Brain pericyte (primary cell): ENCODE results near the gene RBKS.
"Not testable (repeated sequence)": the region's sequence is repeated elsewhere in the genome, so short reads cannot be mapped to it uniquely, and the experiment has no call there.

Source experiments
- DNase-seq: peaks from one replicate; pipeline ENCODE4 v3.0.0-alpha.2; 2012; ENCODE audit warnings: low read depth, low spot score

RBKS gene

DNA sequence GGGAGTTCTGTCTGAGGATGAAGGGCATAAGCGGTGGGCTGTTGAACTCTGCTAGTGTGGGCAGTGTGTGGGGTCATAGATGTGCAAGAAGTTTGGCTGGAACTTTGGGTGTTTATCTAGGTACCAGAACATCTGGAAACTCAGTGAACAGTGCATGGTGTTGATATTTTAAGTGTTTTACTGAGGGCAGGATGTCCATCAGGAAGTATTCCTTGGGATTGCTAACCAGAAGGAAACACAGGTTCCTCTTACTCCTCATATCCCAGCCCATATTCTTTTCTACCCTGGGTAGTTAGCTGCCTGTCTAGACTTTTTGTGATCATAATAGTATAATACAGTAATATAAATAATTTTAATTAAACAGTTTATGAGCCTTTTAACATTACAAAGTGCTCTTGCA lies 15.9 kb upstream of the RBKS start:
- no peak for DNase-seq

DNA sequence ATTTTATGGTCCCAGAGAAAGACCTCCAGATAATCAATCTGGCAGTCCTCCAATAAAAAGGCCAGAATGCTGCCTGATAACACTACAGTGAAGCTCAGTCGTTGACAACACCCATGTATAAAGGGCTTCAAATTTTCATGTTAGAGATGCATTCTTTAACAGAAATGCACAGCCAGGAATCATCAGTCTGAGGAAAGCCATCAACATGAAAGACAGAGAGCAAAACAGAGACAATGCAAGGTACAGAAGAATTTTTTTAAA lies 14.1 kb upstream of the RBKS start:
- no peak for DNase-seq

DNA sequence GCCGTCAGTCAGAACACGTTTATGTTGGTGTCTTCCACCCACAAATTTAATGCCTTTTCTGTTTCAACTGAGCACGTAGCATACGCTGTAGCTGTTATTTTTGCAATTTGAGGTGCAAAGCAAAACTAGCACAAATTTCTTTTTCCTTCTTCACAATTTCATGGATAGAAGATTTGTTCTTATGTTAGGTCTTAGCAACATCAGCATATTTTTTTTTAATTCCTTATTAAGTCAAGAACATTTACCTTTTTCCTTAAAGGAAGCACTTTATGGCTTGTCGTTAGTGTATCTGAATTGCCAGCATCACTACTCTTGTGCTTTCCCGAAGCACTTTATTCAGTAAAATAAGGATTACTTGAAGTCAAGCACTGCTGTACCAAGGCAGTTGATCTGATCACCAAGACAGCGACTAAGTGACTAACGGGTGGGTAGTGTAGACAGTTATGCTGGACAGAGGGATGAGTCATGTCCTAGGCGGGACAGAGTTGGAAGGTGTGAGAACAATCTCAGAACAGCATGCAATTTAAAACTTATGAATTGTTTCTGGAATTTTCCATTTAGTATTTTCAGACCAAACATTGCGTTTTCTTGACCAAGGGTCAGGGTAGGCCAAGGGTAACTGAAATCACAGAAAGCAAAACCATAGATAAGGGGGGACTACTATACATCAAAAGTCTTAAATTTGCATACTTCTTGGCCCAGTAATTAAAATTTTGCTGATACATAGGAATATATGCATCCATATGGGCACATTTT lies 13.6 kb upstream of the RBKS start:
- DNase-seq: no peak

DNA sequence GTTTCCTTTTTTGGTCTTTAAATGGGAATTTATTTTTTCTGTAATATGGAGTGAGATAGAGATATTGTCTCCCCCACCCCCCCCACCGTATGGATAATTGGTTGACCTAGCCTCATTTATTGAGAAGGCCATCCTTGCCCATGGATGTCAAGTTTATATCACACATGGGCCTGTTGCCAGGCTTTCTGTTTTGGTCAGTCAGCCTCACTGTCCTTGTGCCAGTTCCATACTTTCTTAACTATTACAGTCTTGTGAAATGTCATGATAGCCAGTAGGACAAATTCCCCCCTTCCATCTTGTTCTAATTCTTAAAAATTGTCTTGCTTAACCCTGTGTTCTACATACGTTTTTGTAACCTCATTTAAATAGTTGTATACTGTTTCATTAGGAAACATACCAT lies 12.8 kb upstream of the RBKS start:
- no peak for DNase-seq

DNA sequence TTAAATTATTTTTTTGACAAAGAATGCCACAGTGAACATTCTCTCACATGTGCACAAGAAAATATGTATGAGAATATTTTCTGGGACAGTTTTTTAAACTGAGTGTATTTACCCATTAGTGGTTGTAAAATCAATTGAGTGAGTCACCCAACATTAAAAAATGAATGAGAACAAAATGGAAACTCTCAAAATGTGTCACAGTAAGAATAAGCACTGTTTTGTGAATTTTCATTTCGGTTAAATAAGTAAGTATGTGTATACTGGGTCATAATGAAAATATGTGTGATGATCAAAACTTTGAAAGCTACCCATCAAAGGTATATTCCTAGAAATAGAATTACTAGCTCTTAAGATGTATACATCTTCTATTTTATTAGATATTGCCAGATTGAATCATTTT lies 11.9 kb upstream of the RBKS start:
- no peak for DNase-seq

DNA sequence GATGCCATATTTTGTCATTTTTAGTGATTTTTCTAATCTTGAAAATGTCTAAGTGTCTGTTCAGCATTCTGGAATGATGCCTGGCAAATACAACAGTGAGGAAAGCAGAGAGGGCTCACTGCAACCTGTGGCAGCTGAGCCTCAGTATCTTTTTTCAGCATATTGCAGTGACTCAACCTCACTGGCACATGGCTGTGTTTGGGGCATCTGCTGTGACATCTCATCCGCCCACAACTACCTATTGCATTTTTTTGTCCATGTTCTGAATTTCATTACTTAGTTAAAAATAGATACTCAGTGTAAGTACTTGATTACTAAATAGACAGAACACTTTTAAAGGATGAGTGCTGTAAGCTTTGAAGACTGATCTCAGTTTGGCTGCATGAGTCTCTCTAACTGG lies 11.0 kb upstream of the RBKS start:
- DNase-seq: no peak

DNA sequence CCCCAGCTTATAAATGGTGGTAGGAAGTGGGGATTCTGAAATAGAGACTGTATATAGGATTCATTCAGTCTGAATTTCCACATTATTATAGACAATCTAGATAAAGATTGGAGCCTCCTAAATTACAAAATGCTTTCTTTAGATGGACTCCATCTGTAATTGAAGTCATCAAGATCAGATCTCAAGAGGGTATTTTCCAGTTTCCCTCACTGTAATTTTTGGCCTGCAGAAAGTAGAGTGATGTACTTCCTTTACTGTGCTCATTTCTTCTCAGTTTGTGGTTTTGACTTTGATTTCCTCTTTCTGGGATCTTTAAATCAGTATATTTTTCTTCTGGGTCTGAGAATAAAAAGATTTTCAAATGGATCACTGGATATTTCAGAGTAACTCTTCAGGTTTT lies 7.5 kb upstream of the RBKS start:
- no peak for DNase-seq

DNA sequence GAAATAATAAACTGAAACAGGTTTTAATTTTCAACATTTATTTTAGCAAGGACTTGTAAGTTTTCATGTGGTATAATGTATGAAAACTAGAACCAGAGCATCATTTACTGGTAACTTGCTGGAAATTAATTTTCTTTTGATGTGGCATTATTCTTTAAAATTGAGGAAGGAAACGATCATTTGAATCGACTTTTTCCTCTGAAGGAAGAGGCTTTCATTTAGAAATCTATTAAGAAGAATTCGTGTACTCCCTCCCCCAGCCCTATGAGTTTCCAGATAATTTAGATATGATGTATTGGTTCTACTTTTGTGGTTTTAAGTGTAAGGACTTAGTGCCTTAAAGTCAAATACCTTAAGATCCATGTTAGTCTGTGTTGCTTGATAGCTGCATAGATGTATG lies 2.8 kb upstream of the RBKS start:
- no peak for DNase-seq

DNA sequence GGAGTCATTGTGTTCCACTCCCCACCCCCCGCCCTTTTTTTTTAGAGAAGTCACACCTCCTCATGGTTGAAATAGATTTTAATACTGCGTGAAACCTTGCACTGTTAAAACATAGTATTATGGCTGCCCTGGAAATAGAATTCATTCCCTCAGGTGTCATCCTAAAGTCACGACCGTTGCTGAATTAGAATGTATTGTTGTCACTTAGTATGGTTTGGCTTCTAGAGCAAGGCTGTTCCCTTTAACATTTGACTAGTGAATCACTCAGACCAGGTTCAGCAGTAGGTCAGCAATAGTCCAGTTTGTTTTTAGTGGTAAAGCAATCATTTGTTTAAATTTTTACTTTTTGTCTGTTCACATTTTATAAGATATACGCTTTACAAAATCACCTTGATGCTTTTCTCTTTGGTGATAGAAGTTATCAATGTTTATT lies 1.5 kb upstream of the RBKS start:
- DNase-seq: no peak

DNA sequence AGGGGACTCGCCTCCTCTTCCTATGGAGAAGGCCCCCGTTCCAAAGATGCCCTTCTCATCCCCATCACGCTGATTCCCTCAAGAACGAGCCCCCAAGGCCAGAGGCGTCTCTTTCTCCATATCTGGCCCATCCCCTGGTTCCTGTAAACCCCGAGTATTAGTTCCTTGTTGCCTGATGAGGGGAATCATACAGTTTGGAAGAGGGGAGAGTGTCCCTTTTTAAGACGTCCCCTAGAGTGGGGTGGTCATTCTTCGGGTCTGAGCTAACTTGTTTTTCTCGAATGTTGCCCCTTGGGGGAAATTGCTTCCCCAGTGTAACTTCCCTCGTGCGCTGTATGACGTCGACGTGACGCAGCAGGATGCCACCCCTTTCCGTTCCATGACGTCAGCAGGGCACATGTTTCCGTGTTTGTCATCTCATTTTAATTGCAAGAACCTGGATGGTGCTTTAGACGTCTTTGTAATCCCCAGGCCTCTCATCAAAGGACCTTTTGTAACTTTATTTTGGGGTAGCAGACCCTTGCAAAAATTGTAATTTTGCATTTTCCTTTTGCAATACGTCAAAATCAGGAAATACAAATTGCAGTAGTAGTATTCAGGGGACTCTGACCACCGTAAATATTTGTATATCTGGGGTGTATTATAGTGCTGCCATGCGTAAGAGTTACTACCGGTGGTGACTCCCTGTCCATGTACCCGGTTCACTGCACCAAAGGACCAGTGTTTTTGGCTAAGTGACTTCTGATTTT lies 911 bp upstream of the RBKS start:
- peak; percentile 64 for DNase-seq

DNA sequence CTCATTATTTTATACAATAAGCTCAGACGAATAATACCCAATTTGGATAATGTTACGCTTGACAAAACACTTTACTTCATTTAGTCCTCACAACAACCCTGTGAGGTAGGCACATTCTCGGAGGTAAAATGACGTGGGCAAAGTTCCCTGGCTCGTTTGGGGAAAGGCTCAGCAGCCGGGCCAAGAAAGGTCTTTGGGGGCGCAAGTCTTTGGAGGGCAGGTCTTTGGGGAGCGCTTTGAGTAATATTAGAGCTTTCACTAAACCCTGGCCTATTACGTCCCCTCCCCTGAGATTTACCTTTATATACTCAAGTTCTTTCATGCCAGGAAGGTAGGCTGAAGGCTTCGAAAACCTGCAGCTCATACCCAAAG lies 427 bp downstream of the RBKS start:
- DNase-seq: no peak

DNA sequence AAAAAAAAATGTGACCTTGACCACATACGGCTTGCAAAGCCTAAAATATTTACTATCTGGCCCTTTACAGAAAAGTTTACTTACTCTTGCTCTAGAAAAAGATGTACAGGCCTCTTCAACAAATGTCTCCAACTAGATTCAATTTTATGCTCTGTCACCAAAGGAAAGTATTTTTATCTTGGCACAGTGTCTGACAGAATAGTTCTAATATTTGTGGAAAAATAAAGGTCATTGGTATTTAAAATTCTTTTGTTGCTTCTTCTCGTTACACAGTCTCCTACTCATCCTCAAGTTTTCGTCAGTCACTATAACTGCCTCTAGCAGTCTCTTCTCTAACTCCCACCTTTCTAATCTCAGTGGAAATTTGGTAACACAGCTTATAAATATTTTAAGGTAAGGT lies 1.4 kb downstream of the RBKS start:
- no peak for DNase-seq

DNA sequence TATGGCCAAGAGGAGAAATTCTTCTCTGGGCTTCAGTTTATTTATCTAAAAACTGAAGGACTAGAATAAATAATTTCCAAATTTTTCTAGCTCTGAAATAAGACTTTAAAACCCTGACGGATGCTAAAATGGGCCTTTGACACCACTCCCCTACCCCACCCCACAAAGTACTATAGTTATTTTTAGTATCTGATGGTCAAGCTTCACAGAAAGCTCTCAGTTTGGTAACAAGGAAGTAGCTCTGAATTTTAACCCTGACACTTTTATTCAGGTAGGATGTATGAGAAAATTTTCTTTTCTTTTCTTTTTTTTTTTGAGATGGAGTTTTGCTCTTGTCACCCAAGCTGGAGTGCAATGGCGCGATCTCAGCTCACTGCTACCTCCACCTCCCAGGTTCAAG lies 2.4 kb downstream of the RBKS start:
- no peak for DNase-seq

DNA sequence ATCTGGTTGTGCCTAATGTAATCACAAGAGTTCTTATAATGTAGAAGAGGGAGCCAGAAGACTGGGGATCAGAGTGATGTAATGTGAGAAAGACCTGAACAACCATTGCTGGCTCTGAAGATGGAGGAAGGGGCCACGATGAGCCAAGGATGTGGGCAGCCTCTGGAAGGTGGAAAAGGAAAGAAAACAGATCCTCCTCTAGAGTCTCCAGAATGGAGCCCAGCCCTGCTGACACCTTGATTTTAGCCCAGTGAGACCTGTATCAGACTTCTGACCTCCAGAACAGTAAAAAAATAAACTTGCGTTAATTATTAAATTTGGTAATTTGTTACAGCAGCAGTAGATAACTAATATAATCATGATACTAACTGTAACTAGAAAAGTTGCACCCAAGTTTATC lies 3.1 kb downstream of the RBKS start:
- DNase-seq: no peak

DNA sequence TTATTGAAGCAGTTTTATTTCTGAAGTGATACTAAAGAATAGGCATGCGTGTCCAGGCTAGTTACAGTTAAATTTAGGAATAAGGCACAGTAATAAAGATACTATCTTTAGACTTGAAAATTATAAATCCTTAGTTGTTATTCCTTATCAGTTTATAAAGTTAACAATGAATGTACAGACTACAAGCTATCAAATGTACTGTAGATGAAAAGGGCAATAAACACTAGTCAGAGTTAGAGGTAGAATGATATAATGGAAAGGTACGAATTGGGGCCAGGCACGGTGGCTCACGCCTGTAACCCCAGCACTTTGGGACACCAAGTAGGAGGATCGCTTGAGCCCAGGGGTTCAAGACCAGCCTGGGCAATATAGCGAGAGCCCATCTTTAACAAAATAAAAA lies 3.9 kb downstream of the RBKS start:
- DNase-seq: no peak

DNA sequence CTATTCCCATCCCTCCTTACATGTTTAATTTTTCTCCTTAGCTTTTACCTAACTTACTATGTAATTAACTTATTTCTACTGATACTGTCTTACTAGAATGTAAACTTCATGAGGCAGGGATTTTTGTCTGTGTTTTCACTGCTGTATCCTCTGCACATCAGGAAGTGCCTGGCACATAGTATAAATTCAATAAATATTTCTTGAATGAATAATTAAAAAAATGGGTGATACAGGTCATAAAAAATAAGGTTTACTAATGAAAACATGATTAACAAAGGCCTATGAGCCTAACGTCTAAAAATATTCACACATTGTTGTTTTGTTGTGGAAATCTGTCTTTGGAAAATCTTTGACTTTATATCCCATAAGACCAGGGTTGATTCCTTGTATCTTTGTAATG lies 4.5 kb downstream of the RBKS start:
- DNase-seq: no peak

DNA sequence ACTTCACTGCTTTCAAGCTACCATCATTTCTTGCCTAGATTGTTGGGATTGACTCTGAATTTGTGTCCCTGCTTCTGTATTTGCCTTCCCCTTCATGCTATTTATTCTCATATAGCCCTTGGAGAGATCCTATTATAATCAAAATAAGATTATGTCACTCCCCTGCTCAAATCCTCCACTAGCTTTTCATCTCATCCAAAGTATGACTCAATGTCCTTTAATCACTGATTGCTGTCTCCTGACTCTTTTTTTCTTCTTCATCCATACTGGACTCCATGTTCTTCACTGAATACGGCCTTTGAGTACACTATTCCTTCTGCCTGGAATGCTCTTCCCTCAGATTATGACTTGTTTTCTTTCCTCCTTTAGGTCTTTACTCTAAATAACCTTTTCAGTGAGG lies 5.0 kb downstream of the RBKS start:
- DNase-seq: no peak

DNA sequence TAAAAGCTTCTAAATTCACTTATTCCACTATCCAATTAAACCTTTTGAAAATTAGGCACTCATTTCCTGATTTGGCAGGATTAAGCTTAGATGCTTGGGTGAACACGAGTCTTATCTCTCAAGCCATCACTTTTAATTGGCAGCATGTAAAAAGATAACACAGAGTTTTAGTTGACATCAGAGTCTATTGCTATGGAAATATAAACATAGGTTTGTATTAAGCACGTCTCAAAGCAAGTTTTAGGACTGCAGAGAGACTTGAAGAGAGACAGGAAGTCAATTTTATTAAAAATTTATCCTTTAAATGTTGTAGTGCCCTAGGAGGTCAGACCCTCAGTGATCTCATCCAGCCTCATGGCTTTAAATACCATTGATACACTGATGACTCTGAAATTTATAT lies 5.6 kb downstream of the RBKS start:
- DNase-seq: no peak

DNA sequence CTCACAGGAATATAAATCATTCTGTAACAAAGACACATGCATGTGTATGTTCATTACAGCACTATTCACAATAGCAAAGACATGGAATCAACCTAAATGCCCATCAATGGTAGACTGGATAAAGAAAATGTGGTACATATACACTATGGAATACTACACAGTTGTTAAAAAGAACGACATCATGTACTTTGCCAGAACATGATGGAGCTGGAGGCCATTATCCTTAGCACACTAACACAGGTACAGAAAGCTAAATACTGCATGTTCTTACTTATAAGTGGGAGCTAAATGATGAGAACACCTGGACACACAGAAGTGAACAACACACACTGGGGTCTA lies 7.6 kb downstream of the RBKS start:
- not testable (repeated sequence) for DNase-seq

DNA sequence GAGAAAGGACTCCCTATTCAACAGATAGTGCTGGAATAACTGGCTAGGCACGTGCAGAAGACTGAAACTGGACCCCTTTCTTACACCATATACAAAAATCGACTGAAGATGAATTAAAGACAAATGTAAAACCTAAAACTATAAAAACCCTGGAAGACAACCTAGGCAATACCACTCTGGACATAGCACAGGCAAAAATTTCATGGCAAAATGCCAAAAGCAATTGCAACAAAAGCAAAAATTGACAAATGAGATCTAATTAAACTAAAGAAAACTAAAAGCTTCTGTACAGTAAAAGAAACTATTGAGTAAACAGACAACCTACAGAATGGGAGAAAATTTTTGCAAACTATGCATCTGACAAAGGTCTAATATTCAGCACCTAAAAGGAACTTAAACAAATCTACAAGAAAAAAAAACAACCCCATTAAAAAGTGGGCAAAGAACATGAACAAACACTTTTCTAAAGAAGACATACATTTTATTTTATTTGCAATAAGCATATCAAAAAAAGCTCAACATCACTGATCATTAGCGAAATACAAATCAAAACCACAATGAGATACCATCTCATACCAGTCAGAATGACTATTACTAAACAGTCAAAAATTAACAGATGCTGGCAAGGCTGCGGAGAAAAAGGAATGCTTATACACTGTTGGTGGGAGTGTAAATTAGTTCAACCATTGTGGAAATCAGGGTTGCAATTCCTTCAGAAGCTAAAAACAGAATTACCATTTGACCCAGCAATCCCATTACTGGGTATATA lies 8.2 kb downstream of the RBKS start:
- not testable (repeated sequence) for DNase-seq

DNA sequence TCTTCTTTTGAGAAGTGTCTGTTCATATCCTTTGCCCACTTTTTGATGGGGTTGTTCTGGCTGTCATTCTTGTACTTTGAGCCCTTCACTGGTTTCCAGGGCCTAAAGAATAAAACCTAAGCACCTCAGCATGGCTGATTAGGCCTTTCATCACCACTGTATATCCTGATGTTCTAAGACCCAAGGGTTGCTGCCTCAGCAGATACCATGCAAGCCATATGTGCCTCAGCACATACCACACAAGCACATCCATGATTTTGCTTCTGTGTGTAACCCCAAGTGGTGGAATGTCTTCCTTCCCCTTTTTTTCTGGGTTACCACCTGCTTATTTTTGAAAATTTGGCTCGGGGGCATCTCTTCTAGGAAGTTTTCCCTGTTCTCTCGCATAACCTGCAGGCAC lies 11.4 kb downstream of the RBKS start:
- DNase-seq: no peak

DNA sequence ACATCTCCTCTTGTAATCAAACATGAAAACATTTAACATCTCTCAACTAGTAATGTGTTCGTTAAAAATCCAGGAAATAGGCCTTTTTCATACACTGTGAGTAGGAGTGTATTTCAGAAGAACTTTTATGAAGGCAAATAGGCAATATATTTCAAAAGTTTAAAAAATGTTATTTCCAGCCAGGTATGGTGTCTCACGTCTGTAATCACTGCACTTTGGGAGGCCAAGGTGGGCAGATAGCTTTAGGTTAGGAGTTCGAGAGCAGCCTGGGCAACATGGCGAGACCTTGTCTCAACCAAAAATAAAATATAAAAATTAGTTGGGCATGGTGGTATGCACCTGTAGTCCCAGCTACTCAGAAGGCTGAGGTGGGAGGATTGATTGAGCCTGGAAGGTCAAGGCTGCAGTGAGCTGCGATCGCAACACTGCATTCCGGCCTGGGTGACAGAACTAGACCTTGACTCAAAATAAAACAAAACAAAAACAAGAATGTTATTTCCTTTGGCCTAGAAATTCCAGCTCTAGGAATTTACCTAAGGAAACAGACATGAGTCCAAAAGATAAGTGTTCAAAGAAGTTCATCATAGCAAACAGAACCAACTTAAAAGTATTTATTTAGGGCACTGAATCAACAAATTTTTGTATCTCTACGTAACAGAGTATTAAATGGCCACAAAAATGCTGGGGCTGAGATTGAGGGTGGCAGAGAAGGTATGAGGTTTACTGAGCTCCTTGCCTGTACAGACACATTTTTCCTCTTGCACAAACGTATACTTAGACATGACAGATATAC lies 14.9 kb downstream of the RBKS start:
- DNase-seq: no peak
